Stimulated activated CD4-positive, alpha-beta T cell treated with anti-CD3 and anti-CD28 coated beads, Interleukin-12 subunit alpha, Interleukin-12 subunit beta, amount 100 ng/mL, for 24 hours (primary cell): Measurements from ENCODE around the gene MAFG.

Experiments used
- DNase-seq, 2 experiments: peaks; one replicate each; pipeline ENCODE4 v3.0.0-alpha.2; 2020; ENCODE audit warnings: low read depth in 2 of 2

MAFG gene

DNA sequence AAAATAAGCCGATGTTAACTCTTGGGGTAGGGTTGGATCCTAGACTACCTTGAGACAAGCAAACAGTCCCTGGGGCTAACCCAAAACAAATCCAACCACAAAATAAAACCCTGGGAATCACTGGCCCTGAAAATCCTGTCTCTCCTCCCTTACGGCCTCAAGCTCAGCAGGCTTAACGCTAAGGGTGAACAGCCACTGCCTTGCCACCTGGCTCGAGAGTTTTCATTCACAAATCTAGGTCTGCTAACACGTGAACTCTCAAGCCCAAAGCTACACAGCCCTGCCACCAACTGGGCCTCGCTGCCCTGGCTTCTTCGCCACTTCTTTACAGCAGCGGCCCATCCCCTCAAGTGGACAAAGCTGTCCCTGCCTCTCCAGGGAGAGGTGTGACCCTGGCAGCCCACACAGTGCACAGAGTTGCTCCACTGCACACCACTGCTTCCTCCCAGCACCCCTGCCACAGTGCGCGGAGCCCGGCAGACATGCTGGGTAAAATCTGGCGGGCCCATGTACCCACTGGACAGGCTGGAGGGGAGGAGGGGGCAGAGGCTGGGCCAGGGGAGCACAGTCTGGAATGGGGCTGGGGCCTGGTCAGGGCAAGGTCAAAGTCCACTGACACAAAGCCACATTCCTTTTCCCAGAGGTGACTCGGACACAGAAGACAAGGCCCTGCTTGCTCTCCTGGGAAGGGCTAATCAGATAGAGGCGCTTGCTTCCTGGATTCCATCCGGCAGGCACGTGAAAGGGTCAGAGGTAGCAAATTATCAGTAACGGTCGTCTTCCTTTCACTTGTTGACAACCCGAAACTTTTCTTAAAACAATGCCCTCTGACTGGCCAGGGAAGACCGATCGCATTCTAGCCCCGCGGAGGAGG, 17.3 kb downstream of the MAFG start:
- no peak for DNase-seq

DNA sequence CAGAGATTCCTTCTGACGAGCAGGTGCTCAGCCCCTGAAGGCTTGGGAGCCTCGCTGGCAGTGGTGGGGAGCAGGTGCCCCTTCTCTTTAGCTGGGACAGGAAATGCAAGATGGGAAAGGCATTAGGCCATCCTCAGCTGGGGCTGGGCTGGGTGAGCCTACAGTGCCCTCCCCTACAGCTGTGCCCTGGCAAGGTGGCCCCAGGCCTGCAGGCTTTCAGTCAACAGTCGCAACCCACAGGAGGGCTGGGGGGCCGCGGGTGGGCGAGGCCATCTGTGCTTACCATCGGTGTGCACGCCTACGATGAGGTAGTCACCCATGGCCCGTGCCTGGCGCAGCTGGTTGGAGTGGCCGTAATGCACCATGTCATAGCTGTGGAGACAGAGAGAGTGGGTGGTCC, 18.3 kb downstream of the MAFG start:
- no peak for DNase-seq

DNA sequence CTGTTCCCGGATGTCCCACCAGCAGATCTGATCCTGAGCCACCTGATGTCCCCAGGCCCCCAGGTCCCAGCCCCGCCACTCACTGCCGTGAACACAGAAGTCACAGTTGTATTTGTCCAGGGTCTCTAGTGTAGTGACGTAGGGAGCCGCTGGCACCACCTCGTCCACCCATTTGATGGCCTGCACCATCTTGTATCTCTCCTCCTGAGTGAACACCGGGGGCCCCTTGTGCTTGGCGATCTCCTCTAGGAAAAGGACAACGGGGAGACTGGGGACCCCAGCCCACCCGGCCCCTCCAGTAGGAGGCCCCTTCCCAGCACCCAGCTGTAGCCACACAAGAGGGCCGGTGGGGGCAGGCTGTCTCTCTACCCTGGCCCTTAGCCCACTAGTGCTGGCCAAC, 18.7 kb downstream of the MAFG start:
- no peak for DNase-seq

DNA sequence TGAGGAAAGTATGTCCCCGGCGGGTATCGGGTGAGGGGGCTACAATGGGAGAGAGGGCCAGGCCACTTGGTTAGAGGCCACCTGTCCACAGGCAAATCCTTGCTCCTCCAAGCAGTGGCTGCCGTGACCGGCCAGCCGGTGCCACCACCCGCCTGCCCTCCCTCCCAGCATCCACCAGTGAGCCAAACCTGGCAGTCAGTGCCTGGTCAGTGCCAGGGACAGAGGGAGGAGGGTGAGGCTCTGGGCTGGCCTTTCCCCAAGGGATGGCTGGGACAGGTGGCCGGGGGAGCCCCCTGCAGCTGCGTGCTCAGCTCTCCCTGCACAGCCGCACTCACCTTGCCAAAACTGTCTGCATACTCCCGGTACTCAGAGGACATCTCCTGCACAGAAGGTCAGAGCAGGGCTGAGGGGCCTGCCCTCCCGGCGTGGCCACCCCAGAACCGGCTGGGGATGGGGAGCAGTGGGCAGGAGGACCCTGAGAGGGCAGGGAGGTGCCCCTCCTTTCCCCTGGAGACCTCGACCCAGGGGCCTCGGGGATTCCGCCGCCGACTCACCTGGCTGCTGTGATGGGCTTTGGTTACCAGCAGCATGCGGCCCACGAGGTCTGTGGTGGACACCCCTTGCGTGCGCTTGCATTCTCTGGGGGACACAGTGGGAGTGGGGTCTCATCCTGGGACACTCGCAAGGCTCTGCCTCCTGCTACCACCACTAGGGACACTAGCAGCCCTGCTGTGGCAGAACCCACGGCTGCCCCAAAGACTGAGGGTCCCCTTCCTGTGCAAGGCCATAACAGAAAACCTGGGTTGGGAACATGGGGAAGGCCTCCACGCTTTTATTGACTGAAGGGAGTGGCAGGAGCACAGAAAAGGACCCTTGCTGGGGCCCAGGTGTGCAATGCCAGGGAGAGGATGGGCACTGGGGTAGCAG, 20.1 kb downstream of the MAFG start:
- no peak for DNase-seq

DNA sequence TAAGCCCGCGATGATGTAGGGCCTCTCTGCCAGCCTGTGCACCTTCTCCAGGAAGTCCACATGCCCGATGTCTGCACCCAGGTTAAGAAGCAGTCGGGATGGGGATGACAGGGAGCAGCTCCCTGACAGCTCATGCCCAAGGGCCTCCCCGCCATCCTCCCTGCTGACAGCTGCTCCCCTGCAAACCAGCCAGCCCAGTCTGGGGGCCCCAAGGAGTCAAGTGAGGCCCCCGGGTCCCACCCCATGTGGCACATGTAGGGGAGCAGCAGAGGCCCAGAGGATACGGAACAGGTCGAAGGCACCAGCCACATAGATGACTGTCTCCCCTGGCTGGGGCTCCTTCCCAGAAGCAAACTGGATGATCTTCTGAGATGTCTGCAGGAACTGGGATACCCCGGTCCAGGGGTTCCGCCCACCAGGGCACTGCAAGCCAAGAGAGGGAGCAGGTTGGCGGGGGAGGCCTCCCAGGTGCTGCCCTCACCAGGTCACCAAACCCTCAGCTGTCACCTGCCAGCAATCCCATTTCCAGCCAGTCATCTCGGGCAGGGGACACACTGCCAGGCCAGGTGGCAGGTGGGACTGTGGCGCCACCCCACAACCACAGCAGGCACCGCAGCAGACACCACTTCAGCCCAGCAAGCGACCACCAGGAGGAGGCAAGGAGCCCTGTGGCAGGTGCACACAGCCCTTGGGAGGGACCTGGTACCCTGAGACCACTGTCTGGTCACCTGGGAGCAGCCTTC, 20.9 kb downstream of the MAFG start:
- DNase-seq: no peak

DNA sequence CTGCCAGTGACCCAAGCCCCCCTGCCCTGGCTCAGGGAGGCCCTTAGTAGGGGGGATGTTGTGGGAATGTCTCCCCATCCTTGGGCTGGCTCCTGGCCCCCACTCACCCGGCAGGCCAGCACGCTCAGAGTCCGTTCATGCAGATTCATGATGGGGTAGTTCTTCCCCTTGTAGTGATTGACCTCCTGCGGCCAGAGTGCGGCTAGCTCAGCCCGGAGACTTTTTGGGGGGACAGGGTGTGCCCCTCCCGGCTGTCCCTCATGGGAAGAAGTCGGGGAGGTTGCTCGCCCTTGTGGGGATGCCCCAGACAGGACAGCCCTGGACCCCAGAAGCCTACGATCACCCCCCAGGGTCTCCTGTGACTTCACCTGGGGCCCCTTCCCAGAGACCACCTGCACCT, 21.5 kb downstream of the MAFG start:
- DNase-seq: no peak

DNA sequence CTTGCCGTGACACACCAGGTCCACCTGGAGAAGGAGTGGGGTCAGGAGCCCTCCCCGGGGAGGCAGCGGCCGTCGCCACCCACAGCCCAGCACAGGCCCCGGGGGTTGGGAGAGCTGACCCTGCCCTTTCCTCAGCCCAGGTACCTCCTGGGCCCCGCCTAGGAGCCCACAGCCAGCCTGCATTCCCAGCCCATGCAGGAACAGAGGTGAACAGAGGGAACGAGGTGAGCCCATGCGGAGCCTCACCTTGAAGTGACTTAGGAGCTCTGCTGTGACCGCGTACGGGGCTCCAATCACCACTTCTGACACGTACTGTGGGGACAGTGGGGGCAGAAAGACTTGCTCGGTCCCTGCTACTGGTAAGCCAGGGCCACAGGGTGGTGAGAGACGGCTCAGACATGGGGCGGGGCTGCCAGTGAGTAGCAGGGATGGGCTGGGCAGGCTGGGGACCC, 22.1 kb downstream of the MAFG start:
- no peak for DNase-seq

DNA sequence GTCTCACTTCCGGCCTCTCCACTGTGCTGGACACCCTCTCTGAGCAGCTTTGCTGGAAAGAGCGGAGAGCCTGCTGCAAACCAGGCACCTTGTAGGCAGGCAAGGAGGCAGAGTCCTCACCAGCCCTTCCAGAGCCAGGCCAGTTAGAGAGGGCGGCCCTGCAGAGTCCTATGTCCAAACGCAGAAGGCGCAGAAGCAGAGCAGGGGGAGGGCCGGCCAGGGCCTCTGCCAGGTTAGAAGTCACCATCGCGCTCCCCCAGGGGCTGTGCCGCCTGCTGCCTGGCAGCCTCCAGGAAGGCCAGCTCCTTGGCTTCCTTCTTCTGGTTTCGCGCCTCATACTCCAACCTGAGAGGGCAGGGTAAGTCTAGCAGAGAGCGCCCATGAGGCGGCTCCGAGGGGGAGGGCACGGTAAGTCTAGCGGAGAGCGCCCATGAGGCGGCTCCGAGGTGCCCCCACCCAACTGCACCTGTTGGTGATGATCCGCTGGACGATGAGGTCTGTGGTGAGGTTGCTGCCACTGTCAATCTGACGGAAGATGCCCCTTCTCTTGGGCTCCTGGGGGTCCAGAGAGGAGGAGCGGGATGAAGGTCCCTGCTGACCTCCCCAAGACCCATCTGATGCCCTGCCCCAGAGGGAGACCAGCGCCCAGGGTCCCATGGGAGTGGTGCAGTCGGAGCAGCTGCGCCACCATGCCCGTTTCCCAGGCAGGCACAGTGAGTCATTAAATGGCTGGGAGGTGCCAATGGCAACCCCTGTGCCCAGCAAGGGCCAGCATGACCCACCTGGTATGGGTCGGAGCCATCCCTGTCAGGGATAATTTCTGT, 22.7 kb downstream of the MAFG start:
- DNase-seq: no peak

DNA sequence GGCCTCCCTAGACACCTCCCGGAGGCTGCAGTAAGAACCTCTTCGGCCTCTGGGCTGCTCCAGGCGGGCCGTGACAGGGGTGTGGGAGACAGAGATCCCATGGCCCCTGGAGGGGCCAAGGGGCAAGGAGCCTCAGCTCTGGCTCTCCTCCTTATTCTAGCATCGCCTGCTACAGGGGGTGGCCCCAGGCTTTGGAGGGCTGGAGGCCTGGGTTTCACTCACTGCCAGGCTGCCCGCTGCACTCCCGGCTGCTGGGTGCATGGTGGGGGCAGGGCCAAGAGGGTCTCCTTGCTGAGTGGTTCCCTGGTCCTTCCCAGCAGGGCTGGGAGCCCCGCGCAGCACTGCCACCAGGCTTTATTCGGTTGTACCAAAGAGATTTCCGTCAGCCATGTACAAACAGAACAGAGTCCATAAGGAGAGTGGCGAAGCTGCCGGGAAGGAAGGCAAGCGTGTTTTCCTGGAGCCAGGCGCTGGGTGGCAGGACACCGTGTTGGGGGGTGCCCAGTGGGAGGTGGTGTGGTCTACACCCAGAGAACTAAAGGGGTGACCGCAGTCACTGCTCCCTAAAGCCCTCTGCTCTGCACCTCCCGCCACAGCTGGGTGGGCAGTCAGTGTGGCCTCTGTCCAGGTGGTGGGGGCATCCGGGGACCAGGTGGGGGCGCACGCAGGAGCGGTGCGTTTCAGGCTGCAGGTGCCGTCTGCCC, 23.5 kb downstream of the MAFG start:
- DNase-seq: no peak

DNA sequence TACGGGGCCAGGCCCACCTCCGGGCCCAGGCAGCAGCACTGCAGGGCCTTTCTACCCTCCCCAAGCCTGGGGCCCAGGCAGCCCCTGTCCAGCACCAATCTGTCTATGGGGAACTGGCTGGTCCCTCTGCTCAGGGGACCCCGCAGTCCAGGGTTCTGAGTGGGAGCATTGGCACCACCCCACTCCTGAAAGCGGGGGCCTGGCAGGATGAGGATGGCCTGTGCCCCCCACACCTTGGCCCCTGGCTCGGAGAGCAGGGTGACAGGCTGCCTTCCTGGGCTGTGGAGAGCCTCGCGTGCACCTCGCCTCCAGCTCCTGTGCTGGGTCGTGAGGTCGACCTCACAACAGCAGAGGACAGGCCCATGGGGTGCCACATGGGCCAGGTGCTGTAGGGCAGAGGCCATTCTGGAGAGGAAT, 24.1 kb downstream of the MAFG start:
- no peak for DNase-seq

DNA sequence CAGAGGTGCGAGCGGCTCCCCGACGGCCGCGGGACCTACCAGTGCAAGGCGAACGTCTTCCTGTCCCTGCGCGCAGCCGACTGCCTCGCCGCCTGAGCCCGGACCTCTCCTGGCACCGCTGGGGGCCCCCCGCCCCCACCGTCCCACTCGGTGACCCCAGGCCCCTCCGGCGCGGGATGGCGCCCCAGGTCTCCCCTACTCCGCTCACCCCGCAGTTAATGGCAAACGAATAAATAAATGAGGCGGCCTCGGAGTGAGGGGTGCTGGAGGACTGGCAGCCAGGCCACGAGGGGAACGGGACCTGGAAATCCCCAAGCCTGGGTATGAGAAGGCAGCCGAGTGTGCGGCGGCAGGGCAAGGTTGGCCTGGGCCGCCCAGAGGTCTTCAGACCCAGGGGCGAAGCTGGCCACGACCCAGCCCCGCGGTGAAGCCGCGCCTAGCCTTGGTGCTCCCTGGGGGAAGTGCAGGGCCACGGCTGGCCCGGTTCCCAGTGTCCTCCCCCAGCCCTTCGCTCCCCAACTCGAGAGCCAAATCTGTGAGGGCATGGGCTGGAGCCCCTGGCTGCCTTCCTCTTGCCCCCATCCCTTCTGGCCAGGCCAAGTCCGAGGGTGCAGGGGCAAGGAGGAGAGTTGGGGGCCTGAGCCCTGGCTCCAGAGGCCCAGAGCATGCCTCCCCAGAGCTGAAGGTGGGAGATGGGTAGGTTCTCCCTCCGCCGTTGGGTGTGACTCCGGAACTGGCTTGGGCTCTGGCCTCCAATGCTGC, 24.7 kb downstream of the MAFG start:
- no peak for DNase-seq

DNA sequence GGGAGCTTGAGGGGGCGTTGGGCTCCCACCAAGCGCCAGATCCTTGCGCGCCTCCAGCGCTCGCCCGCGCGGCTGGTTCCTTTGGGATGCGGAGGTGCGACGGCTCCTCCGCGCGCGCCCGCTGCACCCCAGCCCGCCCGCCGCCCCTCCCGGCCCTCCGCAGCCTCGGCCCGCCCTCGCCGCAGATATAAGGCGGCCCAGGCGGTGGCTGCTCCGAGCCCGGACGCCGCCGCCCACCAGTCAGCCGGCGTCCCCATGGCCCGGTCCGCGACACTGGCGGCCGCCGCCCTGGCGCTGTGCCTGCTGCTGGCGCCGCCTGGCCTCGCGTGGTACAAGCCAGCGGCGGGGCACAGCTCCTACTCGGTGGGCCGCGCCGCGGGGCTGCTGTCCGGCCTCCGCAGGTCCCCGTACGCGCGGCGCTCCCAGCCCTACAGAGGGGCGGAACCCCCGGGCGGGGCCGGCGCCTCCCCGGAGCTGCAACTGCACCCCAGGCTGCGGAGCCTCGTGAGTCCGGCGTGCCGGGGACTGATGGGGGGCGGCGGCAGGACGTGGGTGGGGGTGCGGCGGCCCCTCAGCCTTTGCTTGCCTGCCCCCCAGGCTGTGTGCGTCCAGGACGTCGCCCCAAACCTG, 25.4 kb downstream of the MAFG start, which contains the start of gene NPB:
Gene NPB (plus strand): TSS at position 216 of the 630 bp plus-strand sequence. CDS start 40 bp downstream, at position 256.
- no peak for DNase-seq

DNA sequence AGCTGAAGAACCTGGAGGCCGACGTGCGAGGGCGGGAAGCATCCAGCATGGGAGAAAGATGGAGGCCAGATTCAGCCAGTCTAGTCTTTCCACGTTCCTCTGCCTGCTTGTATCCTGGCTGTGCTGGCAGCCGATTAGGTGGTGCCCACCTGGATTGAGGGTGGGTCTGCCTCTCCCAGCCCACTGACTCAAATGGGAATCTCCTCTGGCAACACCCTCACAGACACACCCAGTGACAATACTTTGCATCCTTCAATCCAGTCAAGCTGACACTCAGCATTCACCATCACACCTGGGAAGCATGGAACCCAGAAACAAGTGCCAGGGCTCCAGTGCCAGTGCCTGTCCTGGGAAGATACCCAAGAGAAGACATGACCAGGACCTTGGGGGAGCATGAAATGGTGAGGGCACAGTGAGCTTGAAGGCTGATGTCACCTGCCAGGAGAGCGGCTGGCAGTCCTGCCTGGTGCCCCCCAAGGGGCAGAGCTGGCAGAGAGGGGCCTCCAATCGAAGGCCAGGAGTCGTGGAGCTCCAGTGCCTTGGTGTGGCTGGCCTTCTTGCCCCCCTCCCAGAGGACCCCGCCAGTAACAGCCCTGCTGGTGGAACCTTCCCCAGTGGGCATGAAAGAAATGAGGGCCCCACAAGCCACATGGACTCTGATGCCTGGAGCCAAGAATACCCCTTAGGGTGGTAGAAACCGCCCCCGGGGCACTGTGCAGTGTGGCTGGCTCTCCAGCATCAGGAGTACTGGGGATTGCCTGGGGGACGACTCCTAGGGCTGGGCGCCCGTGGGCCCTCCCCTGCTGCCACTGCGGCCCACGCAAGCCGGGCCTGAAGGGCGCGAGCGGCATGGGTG, 26.1 kb downstream of the MAFG start:
- DNase-seq: no peak

DNA sequence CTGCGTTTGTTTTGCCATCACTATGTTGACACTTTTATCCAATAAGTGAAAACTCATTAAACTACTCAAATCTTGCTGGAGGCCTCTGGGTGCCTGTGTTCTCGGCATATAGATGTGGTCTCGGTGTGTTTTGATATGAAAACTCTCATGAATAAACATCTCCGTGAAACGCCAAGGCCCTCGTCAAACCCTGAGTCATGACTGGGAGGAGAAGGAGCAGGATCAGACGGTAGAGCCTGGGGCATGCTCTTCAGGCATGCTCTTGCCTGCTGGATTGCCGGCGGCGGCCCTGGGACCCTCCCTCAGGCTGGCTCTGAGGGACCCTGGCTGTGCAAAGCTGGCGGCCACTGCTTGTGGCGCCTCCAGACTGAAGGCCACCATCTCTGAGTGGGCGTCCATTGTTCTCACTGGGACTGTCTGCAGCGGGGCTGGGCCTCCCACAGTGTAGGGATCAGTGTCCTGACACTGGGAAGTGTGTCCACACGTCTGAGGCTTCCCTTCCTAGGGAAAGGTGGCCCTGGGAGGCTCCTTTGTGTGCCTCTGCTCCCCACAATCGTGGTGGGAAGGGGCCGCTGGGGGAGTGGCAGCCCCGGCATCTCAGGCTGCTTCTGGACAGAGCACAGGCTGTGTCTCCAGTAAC, 27.2 kb downstream of the MAFG start:
- no peak for DNase-seq

DNA sequence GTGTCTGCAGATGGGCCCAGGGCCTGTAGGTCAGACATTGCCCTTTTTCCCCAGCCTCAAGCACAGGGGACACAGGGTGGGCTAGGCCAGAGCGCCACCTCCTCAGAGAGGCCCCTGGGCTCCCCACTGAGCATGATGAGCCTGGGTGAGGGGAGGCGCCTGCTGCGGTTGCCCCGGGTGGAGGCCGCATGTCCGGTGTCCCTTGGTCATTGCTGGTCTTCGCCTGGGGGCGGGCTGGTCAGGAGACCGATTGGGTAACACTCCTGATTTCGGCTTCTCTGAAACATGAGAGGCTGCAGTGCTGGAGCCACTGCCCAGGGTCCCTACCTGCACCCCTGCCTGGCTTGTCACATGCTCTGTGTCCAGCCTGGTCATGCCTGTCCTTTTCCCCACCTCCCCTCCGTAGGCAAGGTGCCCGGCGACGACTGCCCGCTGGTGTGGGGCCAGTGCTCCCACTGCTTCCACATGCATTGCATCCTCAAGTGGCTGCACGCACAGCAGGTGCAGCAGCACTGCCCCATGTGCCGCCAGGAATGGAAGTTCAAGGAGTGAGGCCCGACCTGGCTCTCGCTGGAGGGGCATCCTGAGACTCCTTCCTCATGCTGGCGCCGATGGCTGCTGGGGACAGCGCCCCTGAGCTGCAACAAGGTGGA, 27.9 kb downstream of the MAFG start:
- no peak for DNase-seq

DNA sequence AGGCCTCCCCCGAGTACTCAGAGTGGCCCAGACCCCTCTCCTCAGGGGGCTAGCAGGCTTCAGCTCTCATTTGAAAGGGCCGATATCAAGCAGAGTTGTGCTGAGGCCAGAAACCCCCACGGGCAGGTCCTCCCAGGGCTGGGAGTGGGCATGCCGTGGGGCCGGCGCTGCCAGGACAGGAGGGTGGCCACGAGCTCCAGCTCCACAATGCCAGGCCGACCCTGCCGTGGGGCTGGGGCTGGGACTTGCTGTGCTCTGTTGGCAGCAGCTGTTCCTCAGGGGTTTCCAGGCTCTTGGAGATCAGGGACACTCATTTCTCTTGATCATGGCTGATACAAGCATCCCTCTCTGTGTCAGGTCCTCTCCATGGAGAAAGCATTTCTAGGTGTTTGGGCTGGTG, 28.6 kb downstream of the MAFG start:
- no peak for DNase-seq
